GM18519 (cell line): ENCODE measurements around the gene TCF19.
"Not testable (repeated sequence)": the region's sequence is repeated elsewhere in the genome, so short reads cannot be mapped to it uniquely, and the experiment has no call there.

Source experiments
- ATAC-seq: cut with Tn5 transposase; IDR thresholded peaks from one replicate; pipeline ENCODE4 v1.9.1; 2021; ENCODE audit warnings: mild to moderate bottlenecking, moderate library complexity; ENCODE audit not compliant: unreplicated experiment, low FRiP score

The TCF19 gene

GRCh38 chr6:31175971-31176370 is 17.6 kb downstream of the TCF19 start:
- ATAC-seq: no peak

GRCh38 chr6:31178143-31179041 is 20.0 kb downstream of the TCF19 start:
- no peak for ATAC-seq

- ATAC-seq: no peak
Observed at GRCh38 chr6:31179042-31179386, 20.6 kb downstream of the TCF19 start.

DNA sequence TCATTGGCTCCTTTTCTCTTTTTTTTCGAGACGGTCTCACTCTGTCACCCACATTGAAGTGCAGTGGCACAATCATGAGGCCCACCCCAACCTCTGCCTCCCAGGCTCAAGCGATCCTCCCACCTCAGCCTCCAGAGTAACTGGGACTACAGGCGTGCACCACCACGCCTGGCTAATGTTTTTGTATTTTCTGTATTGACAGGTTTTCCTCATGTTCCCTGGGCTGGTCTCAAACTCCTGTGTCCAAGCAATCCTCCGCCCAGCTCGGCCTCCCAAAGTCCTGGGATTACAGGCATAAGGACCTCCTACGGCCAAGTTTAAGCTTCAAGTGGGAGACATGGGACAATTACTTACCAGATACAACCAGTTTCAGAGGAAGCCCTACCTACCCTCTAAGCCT is 21.5 kb downstream of the TCF19 start:
- no peak for ATAC-seq

DNA sequence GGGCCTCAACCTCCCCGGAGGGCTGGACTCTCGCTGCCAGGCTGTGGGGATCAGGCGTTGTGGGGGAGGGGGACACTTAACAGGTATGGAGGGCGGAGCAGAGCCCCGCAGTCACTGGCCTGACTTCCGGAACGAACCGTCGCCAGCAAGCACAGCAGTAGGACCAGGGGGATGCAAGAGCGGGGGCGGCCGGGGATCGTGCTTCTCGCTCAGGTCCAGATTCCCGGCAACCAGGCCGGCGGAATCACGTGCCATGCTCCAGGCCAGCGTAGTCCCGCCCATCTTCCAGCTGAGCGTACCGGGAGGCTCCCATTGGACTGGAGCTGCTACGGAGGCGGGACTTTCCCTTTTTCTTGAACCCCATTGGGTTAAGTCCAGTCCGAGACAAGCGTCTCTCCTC is 22.1 kb downstream of the TCF19 start:
- ATAC-seq: no peak

DNA sequence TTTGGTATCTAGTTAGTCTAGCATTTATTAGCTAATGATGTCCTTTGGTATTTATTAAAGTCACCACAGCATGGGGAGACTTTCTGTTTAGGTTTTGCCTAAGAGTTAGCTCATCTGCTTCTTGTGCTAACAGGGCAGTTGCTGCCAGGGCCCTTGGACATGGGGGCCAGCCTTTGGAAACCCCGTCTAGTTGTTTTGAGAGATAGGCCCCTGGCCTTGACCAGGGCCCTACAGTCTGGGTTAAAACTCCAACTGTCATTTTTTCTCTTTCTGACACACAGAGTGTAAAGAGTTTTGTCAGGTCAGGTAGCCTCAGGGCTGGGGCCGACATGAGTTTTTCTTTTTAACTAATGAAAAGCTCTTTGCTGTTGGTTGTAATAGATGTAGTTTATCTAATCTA is 24.9 kb downstream of the TCF19 start:
- ATAC-seq: not testable (repeated sequence)

- not testable (repeated sequence) for ATAC-seq
Observed at GRCh38 chr6:31183859-31184258, 25.5 kb downstream of the TCF19 start.

GRCh38 chr6:31185695-31186051 is 27.3 kb downstream of the TCF19 start:
- ATAC-seq: not testable (repeated sequence)

DNA sequence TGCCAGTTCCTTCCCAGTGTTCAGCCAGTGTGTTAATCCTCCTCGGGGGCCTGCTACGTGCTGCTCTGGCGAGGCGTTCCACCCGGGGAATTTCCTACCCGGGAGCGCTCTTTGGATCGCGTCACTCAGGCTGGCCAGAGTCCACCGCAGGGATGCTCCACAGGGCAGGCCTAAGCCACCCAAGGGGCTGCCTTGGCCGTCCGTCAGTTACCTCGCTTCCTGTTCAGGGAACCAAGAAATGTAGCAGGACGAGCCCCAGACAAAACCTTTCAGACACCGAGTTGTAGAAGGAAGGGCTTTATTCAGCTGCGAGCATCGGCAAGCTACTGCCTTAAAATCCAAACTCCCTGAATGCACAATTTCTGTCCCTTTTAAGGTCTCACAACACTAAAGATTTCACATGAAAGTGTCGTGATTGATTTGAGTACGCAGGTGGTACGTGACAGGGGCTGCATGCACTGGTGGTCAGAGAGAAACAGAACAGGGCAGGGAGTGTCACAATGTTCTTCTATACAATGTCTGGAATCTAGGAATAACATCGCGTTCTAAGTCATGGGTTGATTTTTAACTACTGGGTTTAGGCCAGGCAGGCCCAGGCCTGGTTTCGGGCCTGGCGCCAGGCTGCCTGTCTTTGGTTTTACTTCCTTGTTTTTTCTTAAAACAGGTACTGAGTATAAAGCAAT is 27.8 kb downstream of the TCF19 start:
- no peak for ATAC-seq

- ATAC-seq: no peak
Observed at GRCh38 chr6:31187780-31188194, 29.4 kb downstream of the TCF19 start.

DNA sequence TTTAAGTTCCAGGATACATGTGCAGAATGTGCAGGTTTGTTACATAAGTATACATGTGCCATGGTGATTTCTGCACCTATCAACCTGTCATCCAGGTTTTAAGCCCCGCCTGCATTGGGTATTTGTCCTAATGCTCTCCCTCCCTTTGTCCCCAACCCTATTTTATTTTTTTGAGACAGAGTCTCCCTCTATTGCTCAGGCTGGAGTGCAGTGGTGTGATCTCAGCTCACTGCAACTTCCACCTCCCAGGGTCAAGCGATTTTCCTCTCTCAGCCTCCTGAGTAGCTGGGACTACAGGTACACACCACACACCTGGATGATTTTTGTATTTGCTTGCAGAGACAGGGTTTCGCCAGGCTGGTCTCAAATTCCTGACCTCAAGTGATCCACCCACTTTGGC is 30.8 kb downstream of the TCF19 start:
- ATAC-seq: not testable (repeated sequence)

- ATAC-seq: no peak
Observed at GRCh38 chr6:31190488-31190887, 32.1 kb downstream of the TCF19 start.

- not testable (repeated sequence) for ATAC-seq
Observed at GRCh38 chr6:31192431-31193105, 34.2 kb downstream of the TCF19 start.

DNA sequence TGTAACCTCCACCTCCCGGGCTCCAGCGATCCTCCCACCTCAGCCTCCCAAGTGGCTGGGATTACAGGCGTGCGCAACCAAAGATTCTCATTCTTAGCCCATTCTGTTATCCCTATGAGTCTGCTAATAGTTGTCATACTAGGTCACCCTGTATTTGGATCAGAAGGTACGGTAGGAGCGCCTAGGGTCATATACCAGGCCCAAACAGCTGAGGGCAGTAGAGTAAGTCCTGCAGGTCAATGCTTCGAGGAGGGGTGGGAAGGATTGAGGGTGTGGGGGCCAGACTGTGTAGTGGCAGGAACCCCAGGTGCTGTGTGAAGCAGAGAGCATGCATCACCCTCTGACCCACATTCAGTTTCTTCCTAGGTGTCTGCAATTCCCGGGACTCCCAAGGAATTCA is 34.8 kb downstream of the TCF19 start:
- ATAC-seq: no peak

GRCh38 chr6:31194061-31194834 is 35.9 kb downstream of the TCF19 start:
- ATAC-seq: no peak

- not testable (repeated sequence) for ATAC-seq
Observed at GRCh38 chr6:31195308-31195979, 37.1 kb downstream of the TCF19 start.

- not testable (repeated sequence) for ATAC-seq
Observed at GRCh38 chr6:31196251-31197022, 38.0 kb downstream of the TCF19 start.

GRCh38 chr6:31197559-31198305 is 39.3 kb downstream of the TCF19 start:
- ATAC-seq: peak; percentile 34

DNA sequence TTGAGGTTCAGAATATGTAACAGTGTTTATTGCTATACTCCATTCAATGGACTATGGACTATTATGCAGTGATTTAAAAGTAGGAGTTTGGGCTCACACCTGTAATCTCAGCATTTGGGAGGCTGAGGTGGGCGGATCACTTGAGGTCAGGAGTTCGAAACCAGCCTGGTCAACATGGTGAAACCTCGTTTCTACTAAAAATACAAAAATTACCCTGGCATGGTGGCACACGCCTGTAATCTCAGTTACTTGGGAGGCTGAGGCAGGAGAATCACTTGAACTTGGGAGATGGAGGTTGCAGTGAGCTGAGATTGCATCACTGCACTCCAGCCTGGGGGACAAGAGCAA is 40.7 kb downstream of the TCF19 start:
- not testable (repeated sequence) for ATAC-seq
